Activated T-helper 2 cell treated with anti-CD3 and anti-CD28 coated beads, Interferon-gamma antibody, Interleukin-2, Interleukin-4, amounts not matched to agents 10 μg/mL and 5 μg/mL and 100 μg/mL, durations not matched to agents 14 hours and 24 hours and 36 hours (primary cell): ENCODE data around the gene SMARCC1. TPM values are rescaled to one million over a fixed set of nuclear protein-coding genes. Genes with fewer than 3 reads are reported as not detected.
"Not testable (repeated sequence)": the region's sequence is repeated elsewhere in the genome, so short reads cannot be mapped to it uniquely, and the experiment has no call there.

Experiments
- DNase-seq: peaks from one replicate; pipeline ENCODE4 v3.0.0; 2021; ENCODE audit warnings: low spot score
- H3K27ac Mint-ChIP-seq: one replicate; pipeline ENCODE4 v1.8.0; 2021; ENCODE audit warnings: mixed read lengths
- H3K27me3 Mint-ChIP-seq: one replicate; pipeline ENCODE4 v1.8.0; 2021; ENCODE audit warnings: low read depth, mixed read lengths
- H3K36me3 Mint-ChIP-seq: one replicate; pipeline ENCODE4 v1.8.0; 2021; ENCODE audit warnings: low read depth, mixed read lengths
- H3K4me1 Mint-ChIP-seq: one replicate; pipeline ENCODE4 v1.8.0; 2021; ENCODE audit warnings: low read depth, mixed read lengths
- H3K4me3 Mint-ChIP-seq: one replicate; pipeline ENCODE4 v1.8.0; 2021; ENCODE audit warnings: low read depth, mild to moderate bottlenecking, moderate library complexity, mixed read lengths
- H3K9me3 Mint-ChIP-seq: one replicate; pipeline ENCODE4 v1.8.0; 2021; ENCODE audit warnings: mixed read lengths
- intact Hi-C: fragments of 100-400 bp; cut with micrococcal nuclease; formaldehyde crosslinking; loops from one replicate; pipeline ENCODE4 v1.15.1; 2023
- total RNA-seq: library from RNA; stranded (reverse); gene quantifications from 2 replicates; pipeline ENCODE4 v1.2.3, GENCODE V29; 2022

The SMARCC1 gene
- total RNA-seq, 1 donor from 2014 or later, result 150 TPM

DNA sequence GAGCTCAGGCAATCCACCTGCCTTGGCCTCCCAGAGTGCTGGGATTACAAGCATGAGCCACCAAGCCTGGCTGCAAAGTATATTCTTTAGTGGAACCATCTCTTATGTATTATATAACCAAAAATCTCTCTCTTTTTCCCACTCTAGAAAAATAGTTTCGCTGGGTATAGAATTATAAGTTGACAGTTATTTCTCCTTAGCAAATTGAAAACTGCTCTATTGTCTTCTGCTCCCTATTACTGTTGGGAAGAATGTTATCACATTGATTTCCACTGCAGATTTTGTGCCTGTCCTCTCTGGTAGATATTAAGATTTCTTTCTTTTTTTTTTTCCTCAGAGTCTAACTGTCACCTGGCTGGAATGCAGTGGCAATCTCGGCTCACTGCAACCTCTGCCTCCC, 11.0 kb upstream of the SMARCC1 start:
- Mint-ChIP-seq H3K36me3 (no peaks in the 10 kb centered on the region), H3K4me3 (no peak overlapping the region)

DNA sequence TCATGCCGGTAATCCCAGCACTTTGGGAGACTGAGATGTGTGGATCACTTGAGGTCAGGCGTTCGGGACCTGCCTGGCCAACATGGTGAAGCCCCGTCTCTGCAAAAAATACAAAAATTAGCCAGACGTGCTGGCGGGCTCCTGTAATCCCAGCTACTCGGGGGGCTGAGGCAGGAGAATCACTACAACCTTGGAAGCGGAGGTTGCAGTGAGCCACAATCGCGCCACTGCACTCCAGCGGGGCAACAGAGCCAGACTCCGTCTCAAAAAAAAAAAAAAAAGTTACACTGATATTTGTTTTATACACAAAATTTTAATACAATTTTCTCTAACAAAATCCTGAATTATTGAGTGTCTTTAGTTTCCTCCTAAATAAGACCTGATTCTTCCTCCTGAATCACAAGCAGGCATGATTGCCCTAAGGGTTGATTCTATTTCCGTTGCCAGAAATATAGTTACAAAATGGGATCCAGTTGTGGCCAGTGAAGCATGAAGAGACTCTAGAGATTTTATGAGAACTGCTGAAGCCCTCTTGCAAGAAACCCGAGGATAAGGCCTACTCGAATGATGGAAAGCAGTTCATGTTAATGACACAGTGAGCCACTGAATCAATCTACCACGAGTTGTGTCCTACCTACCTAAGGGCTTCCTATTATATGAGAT, 9.6 kb upstream of the SMARCC1 start:
- Mint-ChIP-seq H3K4me3 (no peak overlapping the region), H3K27ac (no peak overlapping the region), H3K4me1 (peaks cover 2% of the 10 kb centered on the region), H3K9me3 (no peaks in the 10 kb centered on the region), H3K36me3 (no peaks in the 10 kb centered on the region), H3K27me3 (no peaks in the 10 kb centered on the region)
- DNase-seq, result no peak
- intact Hi-C loops, result no loop called here

More for the DNA sequence above, 11.0 kb upstream of the SMARCC1 start:
- no peaks in the 10 kb centered on the region for H3K27me3 Mint-ChIP-seq
- no peak for DNase-seq
- peaks cover 2% of the 10 kb centered on the region for H3K4me1 Mint-ChIP-seq
- H3K9me3 Mint-ChIP-seq, result no peaks in the 10 kb centered on the region
- H3K27ac Mint-ChIP-seq, result no peak overlapping the region
- intact Hi-C loops, result no loop called here

DNA sequence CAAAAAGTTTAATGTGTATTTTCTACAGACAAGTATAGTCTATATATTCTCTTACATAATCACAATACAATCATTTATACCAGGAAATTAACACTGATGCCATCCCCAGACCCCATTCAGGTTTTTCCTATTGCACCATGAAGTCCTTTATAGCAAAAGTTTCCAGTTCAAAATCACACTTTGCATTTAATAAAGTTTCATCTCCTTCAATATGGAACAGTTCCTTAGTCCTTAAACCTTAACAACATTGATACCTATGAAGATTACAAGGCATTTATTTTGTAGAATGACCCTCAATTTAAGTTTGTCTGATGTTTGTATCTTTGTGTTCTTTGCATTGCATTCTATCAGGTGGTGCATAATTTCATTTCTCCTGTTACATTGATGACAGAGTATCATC, 2.0 kb upstream of the SMARCC1 start:
- no peak for DNase-seq
- H3K9me3 Mint-ChIP-seq, result no peaks in the 10 kb centered on the region
- intact Hi-C loops, result loop anchor here (5.0 kb wide), 1 partner anchor 621 kb away; the partner anchor contains the start of gene SETD2
- peaks cover 19% of the 10 kb centered on the region for H3K4me1 Mint-ChIP-seq
- H3K27me3 Mint-ChIP-seq, result no peaks in the 10 kb centered on the region
- no peak overlapping the region for H3K4me3 Mint-ChIP-seq
- no peak overlapping the region for H3K27ac Mint-ChIP-seq
- peaks cover 16% of the 10 kb centered on the region for H3K36me3 Mint-ChIP-seq

DNA sequence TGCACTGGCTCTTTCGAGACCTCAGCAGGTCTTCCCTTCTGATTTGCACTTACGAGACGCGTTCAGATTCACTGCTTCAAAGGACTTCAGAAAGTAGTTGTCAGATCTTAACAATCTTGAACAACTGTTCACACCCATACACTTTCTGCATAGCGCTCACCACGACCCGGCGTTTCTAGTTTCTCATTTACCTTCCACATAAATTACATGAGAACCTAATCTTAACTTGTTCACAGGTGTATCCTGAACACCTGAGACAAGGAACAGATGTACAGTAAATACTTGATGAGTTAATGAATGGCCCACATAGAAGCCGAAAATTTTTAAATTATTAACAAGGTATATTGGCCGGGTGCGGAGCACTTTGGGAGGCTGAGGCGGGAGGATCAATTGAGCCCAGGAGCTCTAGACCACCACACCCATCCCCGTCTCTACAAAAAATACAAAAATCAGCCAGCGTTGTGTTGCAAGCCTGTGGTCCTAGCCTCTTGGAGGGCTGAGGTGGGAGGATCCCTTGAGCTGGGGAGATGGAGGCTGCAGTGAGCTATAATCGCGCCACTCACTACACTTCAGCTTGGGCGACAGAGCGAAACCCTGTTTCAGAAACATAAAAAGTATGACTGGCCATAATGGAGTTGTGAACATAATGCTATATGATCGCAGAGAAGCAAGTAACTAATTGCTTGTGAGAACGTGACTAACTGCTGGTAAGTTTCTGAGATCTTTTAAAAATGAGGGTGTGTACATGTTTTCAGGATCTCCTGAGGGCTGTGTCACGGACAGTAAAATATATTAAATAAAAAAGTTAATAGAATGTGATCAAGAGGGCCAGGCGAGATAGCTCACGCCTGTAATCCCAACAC, 984 bp upstream of the SMARCC1 start:
- Mint-ChIP-seq H3K27ac (peak overlapping the region; percentile 99), H3K4me3 (peak overlapping the region; percentile 91), H3K9me3 (no peaks in the 10 kb centered on the region), H3K4me1 (peaks cover 17% of the 10 kb centered on the region), H3K36me3 (peaks cover 16% of the 10 kb centered on the region), H3K27me3 (no peaks in the 10 kb centered on the region)
- intact Hi-C loops, result loop anchor here (1.0 to 5.0 kb wide), 2 partner anchors 21 to 620 kb away; partner anchors contain the start of genes DHX30 and SETD2
- no peak for DNase-seq

DNA sequence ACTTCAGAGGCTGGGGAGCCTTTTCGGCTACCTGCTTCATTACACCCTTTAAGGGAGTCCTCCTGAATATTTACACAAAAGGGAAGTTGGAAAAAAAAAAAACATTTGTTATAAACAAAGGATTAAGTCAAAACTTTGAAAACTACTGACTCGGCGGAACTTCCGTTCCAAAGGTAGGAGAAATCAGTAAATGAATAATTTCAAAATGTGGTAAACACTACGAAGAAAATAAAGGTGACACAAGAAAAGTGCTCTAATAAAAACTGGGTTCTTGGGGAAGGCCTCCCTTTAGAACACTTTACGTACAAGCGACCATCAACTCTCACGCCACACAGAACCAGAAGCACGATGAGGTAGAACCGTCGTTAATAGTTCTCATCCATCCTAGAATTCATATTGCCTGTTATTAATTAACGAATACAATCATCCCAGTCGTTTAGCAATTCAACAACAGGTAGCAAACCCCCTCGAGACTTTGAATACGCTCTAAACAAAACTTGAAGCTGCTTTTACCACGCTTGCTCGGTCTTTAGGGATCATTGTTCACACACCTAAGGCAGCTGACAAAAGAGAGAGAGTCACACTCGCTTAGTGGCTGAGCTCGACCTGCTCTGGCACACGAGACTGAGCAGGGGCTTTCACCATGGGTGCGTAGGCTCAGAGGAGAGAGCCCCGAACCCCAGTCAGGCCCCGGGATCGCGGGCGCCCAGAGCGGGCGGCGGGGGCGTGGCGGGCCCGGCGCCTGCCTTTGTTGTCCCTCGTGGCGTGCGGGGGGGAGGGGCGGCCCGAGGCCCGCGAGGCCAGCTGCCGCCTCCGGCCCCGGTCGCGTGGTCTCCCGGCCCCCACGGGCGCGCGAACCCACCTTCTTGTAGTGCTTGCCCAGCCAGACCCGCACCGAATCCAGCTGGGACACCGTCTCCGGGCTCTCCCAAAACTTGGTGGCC, 680 bp downstream of the SMARCC1 start:
- peak overlapping the region; percentile 91 for H3K27ac Mint-ChIP-seq
- H3K9me3 Mint-ChIP-seq, result no peaks in the 10 kb centered on the region
- peak overlapping the region; percentile 92 for H3K4me3 Mint-ChIP-seq
- peaks cover 16% of the 10 kb centered on the region for H3K36me3 Mint-ChIP-seq
- peak; percentile 64 for DNase-seq
- peaks cover 17% of the 10 kb centered on the region for H3K4me1 Mint-ChIP-seq
- intact Hi-C loops, result loop anchor here (1.0 to 5.0 kb wide), 3 partner anchors 44 to 619 kb away; partner anchors contain the start of genes ELP6 and SETD2
- H3K27me3 Mint-ChIP-seq, result no peaks in the 10 kb centered on the region

DNA sequence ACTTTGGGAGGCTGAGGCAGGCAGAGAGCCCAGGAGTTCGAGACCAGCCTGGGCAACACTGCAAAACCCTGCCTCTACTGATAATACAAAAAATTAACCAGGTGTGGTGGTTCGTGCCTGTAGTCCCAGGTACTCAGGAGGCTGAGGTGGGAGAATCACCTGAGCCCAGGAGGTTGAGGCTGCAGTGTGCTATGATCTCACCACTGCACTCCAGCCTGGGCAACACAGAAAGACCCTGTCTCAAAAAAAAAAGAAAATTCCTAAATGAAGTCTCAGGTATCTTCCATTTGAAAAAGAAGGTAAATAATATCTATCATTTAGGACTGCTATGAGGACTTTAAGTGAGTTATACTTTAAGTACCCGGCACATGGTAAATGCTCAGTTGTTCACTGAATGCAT, 2.9 kb downstream of the SMARCC1 start:
- no peak overlapping the region for H3K4me3 Mint-ChIP-seq
- intact Hi-C loops, result no loop called here
- no peak for DNase-seq
- H3K27ac Mint-ChIP-seq, result no peak overlapping the region
- H3K4me1 Mint-ChIP-seq, result peaks cover 21% of the 10 kb centered on the region
- H3K27me3 Mint-ChIP-seq, result no peaks in the 10 kb centered on the region
- peaks cover 21% of the 10 kb centered on the region for H3K36me3 Mint-ChIP-seq
- H3K9me3 Mint-ChIP-seq, result no peaks in the 10 kb centered on the region

DNA sequence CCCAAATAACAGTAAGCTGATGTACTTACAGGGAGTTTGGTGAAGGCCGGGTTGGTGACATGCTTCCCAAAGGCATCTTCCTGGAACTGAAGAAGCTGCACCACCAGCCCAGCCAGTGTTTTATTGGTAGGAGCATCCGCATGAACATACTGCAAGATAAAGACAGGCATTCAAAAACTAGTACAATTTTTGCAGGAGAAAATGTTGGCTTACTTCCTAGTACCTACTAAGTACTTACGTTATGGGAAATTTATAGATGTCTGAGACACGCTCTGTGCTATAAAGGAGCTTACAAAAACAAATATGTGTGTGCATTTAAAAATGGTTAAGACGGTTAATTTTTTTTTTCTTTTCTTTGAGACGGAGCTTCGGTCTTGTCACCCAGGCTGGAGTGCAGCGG, 8.9 kb downstream of the SMARCC1 start:
- H3K9me3 Mint-ChIP-seq, result no peaks in the 10 kb centered on the region
- peaks cover 34% of the 10 kb centered on the region for H3K36me3 Mint-ChIP-seq
- H3K4me1 Mint-ChIP-seq, result peaks cover 4% of the 10 kb centered on the region
- no peak for DNase-seq
- intact Hi-C loops, result no loop called here
- H3K27ac Mint-ChIP-seq, result no peak overlapping the region
- H3K4me3 Mint-ChIP-seq, result no peak overlapping the region
- H3K27me3 Mint-ChIP-seq, result no peaks in the 10 kb centered on the region

DNA sequence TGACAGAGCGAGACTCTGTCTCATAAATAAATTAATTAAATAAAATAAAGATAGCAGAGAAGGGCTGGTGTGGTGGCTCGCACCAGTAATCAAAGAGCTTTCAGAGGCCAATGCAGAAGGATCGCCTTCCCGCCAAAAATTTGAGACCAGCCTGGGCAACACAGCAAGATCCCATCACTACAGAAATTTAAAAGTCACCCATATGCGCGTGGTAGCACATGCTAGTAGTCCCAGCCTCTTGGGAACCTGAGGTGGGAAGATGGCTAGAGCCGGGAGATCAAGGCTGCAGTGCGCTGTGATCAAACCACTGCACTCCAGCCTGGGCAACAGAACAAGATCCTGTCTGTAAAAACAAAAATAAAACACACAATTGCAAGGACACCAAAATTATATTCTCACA, 9.6 kb downstream of the SMARCC1 start:
- Mint-ChIP-seq H3K4me1 (peaks cover 4% of the 10 kb centered on the region), H3K36me3 (peaks cover 35% of the 10 kb centered on the region), H3K4me3 (no peak overlapping the region), H3K9me3 (no peaks in the 10 kb centered on the region), H3K27ac (no peak overlapping the region), H3K27me3 (no peaks in the 10 kb centered on the region)
- DNase-seq, result no peak
- intact Hi-C loops, result no loop called here

DNA sequence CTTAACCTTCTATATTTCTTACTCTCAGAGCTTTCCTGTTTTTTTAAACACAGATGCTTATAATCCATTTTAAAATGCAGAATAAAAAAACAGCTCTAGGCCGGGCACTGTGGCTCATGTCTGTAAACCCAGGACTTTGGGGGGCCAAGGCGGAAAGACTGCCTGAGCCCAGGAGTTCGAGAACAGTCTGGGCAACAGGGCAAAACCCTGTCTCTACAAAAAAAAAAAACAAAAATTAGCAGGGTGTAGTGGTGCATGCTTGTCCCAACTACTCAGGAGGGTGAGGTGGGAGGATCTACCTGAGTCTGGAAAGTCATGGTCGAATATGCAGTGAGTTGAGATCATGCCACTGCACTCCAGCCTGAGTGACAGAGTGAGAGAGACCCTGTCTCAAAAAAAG, 15.5 kb downstream of the SMARCC1 start:
- no peak overlapping the region for H3K4me3 Mint-ChIP-seq
- peaks cover 40% of the 10 kb centered on the region for H3K36me3 Mint-ChIP-seq
- no peaks in the 10 kb centered on the region for H3K9me3 Mint-ChIP-seq
- H3K27ac Mint-ChIP-seq, result no peak overlapping the region
- no peak for DNase-seq
- intact Hi-C loops, result no loop called here
- H3K4me1 Mint-ChIP-seq, result peaks cover 9% of the 10 kb centered on the region
- no peaks in the 10 kb centered on the region for H3K27me3 Mint-ChIP-seq

DNA sequence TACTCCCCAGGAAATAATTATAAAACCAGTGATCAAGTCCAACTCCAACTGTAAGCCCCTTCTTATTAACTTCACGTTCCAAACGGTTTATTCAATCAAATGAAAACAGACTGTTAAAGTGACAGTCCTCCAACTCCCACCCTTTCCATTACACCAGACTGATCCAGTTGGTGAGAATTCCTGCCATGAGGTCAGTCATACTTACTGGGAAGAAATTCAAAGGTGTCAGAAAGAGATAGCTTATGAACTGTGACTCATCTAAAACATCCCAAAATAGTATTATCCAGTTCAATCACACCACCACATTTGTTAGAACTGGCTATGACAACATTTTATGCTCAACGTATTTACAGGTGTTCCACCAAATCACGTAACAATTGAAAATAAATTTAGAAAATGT, 19.5 kb downstream of the SMARCC1 start:
- H3K27me3 Mint-ChIP-seq, result no peaks in the 10 kb centered on the region
- intact Hi-C loops, result no loop called here
- no peaks in the 10 kb centered on the region for H3K9me3 Mint-ChIP-seq
- H3K36me3 Mint-ChIP-seq, result peaks cover 32% of the 10 kb centered on the region
- peaks cover 9% of the 10 kb centered on the region for H3K4me1 Mint-ChIP-seq
- no peak for DNase-seq
- peak overlapping the region; percentile 14 for H3K27ac Mint-ChIP-seq
- H3K4me3 Mint-ChIP-seq, result no peak overlapping the region

DNA sequence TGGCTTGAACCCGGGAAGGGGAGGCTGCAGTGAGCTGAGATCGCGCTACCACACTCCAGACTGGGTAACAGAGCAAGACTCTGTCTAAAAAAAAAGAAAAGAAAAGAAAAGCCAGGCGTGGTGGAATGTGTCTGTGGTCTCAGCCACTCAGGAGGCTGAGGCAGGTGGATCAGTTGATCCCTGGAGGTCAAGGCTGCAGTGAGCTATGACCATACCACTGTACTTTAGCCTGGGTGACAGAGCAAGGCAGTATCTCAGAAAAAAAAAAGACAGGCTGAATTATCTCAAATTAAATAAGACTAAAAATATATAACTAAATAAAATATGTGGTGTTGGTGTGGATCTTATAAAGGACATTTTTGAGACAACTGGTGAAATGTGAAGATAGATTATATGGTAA, 20.6 kb downstream of the SMARCC1 start:
- no peak for DNase-seq
- no peaks in the 10 kb centered on the region for H3K27me3 Mint-ChIP-seq
- intact Hi-C loops, result no loop called here
- peaks cover 9% of the 10 kb centered on the region for H3K4me1 Mint-ChIP-seq
- no peak overlapping the region for H3K27ac Mint-ChIP-seq
- no peaks in the 10 kb centered on the region for H3K9me3 Mint-ChIP-seq
- no peak overlapping the region for H3K4me3 Mint-ChIP-seq
- H3K36me3 Mint-ChIP-seq, result peaks cover 39% of the 10 kb centered on the region

DNA sequence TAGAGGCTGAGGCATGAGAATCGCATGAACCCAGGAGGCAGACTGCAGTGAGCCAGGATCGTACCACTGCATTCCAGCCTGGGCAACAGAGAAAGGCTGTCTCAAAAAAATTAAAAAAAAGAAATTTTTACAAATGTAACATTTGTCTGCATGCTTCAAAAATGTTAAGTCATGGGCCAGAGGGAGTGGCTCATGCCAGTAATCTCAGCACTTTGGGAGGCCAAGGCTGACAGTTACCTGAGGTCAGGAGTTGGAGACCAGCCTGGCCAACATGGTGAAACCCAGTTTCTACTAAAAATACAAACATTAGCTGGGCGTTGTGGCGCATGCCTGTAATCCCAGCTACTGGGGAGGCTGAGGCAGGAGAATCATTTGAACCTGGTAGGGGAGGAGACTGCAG, 21.5 kb downstream of the SMARCC1 start:
- H3K4me3 Mint-ChIP-seq, H3K27ac Mint-ChIP-seq, H3K9me3 Mint-ChIP-seq, H3K27me3 Mint-ChIP-seq, H3K4me1 Mint-ChIP-seq, intact Hi-C loops, DNase-seq: not testable (repeated sequence)
- H3K36me3 Mint-ChIP-seq, result peaks cover 34% of the 10 kb centered on the region
